GM19395 (cell line): ENCODE results near the gene SESTD1.
A peak's percentile ranks its signal among the peaks of the same experiment; 100 is the strongest.

Experiments used
- ATAC-seq: cut with Tn5 transposase; IDR thresholded peaks from one replicate; pipeline ENCODE4 v1.9.1; 2021; ENCODE audit warnings: mild to moderate bottlenecking, moderate library complexity; ENCODE audit not compliant: unreplicated experiment

Gene SESTD1

DNA sequence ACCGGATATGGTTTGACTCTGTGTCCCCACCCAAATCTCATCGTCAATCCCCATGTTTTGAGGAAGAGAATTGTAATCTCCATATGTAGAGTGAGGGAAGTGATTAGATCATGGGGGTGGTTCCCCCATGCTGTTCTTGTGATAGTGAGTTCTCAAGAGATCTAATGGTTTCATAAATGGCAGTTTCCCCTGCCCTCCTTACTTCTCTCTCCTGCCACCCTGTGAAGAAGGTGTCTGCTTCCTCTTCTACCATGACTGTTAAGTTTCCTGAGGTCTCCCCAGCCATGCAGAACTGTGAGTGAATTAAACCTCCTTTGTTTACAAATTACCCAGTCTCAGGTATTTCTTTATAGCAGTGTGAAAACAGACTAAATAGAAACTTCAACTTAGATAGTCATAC, 69.5 kb downstream of the SESTD1 start:
- no peak for ATAC-seq

DNA sequence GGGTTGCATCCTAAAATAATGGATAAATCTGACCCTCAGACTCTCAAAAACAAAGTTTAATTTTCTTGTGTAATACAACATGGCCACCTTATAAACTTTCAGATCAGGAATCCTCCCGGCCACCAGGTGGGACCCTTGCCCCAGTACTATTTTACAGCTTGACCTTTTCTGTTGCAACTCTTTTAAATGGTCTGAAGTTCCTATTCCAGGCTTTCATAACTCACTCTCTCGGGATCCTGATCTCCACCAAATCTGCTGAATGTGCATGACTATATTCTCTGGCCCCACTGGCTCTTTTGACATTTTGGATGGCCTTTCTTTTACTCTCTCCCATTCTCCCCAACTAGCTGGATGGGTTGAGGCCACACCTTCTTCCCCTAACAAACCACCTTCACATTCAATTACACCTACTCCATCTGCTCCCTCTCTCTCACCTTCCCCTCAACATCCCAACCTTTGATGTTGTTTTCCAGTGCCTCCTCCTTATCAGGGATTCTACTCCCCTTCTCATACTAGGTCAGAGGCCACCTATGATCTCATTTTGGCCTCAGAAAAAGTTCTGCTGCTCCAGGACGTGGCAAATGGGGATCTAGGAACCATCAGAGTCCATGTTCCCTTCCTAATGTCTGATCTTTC, 70.8 kb downstream of the SESTD1 start:
- no peak for ATAC-seq

DNA sequence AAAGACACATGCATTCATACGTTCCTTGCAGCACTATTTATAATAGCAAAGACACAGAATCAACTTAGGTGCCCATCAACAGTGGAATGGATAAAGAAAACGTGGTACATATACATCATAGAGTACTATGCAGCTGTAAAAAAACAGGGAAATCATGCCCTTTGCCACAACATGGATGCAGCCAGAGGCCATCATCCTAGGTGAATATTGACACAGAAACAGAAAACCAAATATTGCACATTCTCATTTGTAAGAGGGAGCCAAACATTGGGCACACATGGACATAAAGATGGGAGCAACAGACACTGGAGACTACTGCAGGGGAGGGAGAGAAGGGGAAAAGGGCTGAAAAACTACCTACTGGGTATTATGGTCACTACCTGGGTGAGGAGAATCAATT, 73.5 kb downstream of the SESTD1 start:
- no peak for ATAC-seq

DNA sequence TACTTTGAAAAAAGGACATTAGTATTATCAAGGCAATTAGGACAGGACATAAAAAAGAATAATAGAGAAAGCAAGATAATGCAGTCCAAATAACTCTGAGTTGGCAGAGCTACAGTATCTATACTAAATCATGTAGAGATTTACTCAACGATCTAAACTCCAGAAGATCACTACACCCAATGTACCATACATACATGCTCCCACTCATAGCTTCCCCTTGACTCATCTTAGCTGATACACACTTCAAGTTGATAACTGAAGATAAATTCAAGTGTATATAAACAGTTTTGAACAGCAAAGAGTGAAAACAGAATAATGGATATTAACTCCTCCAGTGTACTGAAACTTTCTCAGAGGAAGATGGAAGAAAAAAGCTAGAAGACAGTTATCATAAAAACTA, 78.5 kb downstream of the SESTD1 start:
- ATAC-seq = no peak

DNA sequence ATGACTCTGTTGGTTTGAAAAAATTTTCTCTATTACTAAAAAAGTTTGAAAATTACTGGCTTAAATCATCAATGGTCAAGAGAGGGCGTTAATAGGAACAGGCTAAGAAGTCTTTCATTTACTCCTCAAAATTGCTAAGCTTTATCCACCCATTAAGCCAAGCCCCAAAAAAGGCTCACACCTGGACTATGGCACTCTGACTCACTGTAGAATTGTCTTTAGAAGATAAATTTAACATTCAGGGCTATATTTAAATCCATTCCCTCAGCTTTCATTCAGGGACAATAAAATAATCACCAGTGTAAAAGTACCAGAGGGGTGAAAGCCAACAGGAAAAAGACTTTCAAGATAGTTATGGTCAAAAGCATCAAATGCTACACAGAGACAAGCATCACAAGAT, 80.0 kb downstream of the SESTD1 start:
- no peak for ATAC-seq

DNA sequence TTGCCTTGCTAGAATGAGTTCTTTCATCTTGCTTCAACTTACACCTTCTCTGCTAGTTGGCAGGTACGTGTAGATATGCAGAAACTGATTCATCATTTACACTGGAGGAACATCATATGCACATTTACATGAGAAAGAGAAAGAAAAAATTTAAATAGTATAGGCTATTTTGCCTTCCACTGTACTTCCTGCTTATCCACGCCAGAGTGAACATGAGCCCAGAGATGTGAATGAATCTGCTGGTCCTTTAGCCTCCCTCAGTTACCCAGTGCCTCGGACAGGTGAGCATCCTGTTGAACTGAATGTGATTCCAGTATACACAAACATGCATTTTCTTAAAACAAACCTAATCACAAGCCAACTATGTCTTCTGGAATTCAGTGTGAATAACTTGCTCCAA, 83.6 kb downstream of the SESTD1 start:
- no peak for ATAC-seq

DNA sequence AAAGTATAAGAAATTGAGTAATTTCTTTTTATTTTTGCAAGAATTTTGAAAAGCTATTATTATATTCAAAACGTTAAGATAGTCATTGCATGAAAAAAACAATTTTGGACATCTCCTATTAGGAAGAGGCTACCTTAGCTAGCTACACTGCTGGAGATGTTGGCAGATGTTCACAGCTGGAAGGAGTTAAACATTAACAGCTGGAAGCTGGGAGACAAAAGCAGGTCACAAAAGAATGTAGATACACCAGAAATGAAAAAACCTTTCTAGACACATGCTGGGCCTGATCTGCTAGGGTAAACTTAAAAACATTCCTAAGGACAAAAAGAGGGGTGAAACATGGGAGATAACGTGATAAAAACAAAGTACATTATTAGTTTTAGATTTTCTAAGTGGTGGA, 84.4 kb downstream of the SESTD1 start:
- ATAC-seq = no peak

DNA sequence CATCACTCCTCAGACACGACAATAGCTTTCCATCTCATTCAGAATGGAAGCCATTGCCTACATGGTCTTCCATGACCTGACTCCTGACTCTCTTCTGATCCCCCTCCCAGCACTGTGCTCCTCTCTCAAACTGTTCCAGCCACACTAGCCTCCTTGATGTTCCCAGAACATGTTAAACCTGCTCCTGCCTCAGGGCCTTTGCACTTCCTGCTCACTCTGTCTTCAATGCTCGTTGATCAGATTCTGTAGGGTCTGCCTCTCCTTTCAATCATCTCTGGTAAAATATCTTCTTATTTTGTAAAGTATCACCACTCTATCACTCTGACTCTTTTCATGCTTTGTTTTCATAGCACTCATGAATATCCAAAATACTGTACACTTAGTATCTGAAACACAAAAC, 84.9 kb downstream of the SESTD1 start:
- no peak for ATAC-seq

DNA sequence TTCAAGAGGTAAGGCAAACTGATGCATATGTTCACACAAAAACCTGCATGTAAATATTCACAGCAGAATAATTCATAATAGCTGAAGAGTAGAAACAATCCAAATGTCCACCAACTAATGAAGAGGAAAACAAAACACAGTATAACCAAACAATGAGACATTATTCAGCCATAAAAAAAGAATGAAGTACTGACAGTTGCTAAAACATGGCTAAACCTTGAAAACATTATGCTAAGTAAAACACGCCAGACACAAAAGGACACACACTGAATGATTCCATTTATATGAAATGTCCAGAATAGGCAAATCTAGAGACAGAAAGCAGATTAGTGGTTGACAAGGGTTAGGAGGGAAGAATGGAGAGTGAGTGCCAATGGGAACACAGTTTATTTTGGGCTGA, 86.9 kb downstream of the SESTD1 start:
- no peak for ATAC-seq

GRCh38 chr2:179174240-179174639, 90.4 kb downstream of the SESTD1 start:
- ATAC-seq = no peak

DNA sequence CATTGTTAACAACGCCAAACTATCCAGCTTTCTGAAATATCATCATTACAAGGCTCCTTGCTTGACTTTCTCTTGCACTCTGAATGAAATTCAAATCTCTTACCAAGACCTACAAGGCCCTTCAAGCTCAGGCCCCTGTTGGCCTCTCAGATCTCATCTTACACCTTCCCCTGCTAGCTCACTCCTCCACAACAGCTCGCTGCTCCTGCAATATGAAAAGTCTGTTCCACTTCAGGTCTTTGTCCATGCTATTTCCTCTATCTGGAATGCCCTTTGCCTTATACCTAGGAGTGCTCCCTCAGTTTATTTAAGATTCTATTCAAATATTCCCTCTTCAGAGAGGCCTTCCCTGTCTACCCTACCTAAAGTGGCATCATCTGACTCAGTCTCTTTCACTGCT, 91.7 kb downstream of the SESTD1 start:
- ATAC-seq = no peak

DNA sequence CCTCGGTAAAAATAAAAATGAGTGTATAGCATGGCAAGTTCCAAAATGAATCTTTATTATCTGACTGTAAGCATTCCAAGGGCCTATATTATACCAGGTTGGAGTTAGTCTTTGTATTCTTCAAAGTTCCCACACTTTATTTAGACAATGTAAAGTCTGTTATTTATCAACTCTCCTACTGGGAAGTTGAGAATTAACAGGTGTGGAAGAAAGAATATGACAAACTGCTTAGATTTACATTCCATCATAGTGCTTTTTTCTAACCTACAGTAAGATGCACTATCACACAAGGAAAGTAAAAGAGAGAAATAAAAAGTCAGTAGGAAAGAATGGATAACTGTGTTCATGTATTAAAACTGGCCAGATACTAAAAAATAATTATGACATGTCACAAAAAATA, 93.3 kb downstream of the SESTD1 start:
- ATAC-seq = no peak

DNA sequence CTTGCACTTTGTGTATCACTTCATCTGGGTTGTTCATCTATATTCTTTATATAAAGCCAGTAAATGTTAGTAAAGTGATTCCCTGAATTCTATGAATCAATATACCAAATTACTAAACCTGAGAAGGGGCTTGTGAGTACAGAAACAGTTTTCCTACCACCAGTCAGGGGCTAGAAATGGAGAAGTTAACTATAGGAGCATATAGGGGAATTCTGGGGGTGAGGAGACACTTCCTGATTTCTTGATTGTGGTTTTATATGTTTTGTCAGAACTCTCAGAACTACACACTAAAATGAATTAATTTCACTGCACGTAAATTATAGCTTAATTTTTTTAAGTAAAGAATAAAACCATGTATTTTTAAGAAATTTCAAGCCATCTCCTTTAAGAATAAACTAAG, 93.7 kb downstream of the SESTD1 start:
- ATAC-seq = no peak

DNA sequence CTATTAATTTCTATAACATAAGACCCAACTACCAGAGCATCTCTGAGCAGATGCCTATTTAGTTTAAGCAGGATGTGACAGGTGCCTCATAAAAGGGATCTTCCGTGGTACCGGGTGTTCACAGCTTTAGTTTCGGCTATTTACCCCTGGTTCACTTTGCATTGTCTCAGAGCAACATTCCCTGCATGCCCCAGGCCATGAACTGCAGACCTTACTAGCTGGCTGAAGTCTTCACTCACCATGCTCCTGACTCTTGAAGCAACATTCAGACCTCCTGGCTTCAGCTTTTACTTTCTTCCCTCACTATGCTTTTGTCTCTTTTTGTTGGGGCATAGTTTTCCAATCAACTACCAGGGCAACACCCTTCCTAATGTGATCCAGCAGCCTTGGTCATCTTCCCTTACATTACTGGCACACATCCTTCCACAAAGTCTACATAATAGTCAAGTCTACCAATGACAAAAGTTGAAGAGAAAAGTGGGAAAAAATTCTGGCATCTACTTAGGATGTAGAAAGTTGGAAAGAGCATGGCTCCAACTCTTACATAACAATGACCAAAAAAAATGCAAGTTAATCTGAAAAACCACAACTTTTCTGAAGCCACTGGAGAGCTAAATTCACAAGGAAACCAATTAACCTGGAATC, 99.2 kb downstream of the SESTD1 start:
- ATAC-seq = no peak

- no peak for ATAC-seq
Measured at GRCh38 chr2:179141206-179141605, 123.4 kb downstream of the SESTD1 start.

DNA sequence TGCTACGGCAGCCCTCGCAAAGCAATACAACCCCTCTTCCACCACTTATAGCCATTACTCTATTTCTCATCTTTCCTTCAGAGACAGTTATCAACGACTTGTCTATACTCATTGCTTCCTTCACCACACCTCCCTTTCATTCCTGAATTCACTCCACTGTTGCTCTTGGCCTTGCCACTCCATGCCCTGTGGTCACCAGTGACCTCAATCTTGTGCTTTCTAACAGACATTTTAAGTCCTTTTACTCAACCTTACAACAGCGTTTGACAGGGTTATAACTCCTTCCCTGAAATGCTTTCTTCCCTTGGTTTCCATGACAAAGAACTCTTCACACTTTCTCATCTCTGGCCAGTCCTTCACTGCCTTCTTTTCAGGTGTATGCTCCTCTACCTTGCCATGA, 124.1 kb downstream of the SESTD1 start:
- ATAC-seq = no peak

- ATAC-seq = no peak
Measured at GRCh38 chr2:179139506-179139905, 125.1 kb downstream of the SESTD1 start.

GRCh38 chr2:179137200-179137759, 127.4 kb downstream of the SESTD1 start:
- no peak for ATAC-seq

- ATAC-seq = no peak
Measured at GRCh38 chr2:179133016-179133415, 131.6 kb downstream of the SESTD1 start.

GRCh38 chr2:179132076-179132475, 132.6 kb downstream of the SESTD1 start:
- no peak for ATAC-seq

- no peak for ATAC-seq
Measured at GRCh38 chr2:179130560-179130959, 134.1 kb downstream of the SESTD1 start.

DNA sequence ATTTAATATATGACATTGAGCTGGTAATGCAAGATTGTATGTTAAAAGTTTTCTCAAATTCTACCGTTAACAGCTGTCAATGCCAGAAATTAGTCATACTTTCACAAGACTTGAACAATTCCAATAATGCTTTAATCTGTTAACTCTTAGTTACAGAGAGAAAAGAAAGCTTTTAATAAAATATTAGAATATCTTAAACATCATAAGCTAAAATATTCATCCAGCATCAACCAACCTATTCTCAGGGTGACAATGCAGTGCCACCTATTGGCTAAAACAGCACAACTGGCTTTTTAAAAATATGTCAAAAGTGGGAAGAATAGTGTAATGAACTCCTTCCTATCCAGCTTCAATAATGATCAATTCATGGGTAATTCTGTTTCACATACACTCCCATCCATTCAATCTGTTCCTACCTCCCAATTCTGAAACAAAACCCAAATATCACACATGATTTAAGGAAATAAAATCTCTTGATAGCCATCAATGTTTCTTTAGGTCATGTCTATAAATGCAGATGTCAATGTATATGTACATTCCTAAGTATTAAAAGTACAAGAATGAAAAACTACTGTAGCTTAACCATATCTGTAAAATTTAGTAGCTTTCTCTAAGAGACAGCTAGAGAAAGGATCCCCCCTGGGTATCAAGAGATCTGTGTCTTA, 134.9 kb downstream of the SESTD1 start:
- ATAC-seq = peak; percentile 59
